ENCODE measurements around the gene FAM81B. TPM values are rescaled to one million over a fixed set of nuclear protein-coding genes. Genes with fewer than 3 reads are reported as not detected.

Gene FAM81B
- total RNA-seq, 1 donor from 2014 or later: 2.9 TPM

DNA sequence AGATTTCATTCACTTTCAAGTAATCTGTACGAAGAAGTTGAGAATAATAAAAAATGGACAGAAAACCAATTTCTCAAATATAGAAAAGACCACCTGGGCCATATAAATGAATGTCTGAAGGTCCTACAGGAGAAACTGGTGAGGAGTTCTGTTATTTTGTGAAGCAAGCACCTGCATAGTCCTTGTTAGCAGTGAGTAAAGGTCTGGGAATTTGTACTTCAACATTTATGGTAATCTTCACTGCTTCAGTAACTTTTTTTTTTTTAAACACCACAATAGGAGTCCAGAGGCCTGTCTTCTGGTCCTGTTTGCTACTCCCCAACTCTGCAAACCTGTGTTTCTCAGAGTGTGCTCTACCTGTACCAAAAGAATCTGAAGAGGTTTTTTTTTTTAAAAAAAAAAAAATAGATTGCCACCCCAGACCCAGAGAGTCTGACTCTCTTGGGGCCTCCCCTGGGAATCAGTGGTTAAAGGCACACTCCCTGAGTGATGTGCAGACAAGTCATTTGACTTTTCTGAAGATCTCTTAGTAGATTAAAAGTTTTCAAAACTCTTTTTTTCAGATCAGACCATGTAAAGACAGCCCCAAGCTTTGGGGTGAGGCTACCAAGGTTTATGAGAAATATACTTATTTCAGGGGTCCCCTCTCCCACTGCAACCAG lies 55.5 kb downstream of the FAM81B start:
- no peak for DNase-seq
- no peak for ATAC-seq
- intact Hi-C loops (cut with micrococcal nuclease): no loop called here

DNA sequence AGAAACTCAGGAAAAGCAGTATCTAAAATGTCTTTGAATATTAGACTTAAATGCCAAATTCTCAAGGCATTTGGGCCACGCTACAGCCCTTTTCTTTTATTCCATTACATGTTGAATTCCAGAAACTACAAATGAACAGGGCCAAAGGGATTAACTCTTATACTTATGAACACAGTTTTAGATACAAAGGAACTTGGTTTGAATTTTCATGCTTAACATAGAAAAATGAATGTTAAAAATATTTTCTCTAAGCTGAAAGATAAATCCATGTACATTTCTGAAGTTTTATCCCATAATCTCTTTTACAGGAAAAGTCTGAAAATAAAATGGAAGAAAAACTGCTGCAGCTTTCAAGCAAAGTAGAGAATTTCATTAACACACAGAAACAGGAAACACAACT lies 56.8 kb downstream of the FAM81B start:
- intact Hi-C loops (cut with micrococcal nuclease): no loop called here
- ATAC-seq (no peak), DNase-seq (no peak)

DNA sequence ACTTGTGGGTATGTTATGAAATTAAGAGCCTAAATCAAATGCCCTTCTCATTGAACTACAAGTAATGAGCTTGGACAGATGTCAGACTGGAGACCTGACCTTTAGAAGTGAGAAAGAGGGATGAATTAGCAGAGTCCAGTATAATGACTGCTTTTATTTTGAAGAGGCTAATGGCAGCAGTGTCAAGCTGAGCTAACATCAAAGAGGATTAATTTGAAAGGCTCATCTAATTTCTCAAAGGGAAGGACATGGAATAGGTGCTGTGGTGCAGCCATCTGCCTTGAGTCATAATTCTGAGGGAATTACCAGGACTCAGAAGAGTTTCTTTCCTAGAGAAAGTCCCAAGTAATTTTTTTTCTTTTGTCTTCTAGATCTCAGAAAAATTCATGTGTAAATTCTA lies 57.6 kb downstream of the FAM81B start:
- ATAC-seq (no peak), DNase-seq (no peak)
- intact Hi-C loops (cut with micrococcal nuclease): no loop called here

DNA sequence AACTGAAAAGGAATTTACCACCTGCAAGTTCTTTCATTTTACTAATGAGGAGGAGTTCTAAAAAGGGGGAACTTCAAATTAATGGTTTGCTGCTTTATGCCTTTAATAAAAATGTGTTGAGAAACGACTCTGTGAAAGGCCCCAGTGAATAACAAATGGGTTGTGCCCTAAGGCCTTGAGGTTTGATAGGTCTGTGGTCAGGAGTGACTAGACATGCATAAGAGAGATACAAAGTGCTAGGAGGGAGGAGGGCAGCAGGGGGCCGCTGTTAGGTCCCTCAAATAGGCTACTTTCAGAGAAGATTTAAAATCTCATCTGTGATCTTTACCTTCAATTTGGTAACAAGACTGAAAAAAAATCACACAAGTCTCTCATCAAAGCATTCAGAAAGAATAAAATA lies 58.3 kb downstream of the FAM81B start:
- intact Hi-C loops (cut with micrococcal nuclease): no loop called here

DNA sequence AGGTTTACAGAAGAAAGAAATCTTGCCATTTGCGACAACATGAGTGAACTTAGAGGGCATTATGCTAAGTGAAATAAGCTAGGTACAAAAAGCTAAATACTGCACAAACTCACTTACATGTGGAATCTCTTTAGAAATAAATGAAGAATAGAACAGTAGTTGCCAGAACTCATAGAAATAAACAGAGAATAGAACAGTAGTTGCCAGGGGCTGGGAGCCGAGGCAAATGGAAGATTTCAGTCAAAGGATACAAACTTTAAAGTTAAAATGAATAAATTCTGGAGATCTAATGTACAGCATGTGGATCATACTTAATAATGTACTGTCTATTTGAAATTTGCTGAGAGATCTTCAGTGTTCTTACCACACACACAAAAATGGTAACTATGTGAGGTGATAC lies 63.4 kb downstream of the FAM81B start:
- no peak for ATAC-seq
- intact Hi-C loops (cut with micrococcal nuclease): no loop called here
- no peak for DNase-seq

More for the DNA sequence above, 58.3 kb downstream of the FAM81B start:
- ATAC-seq (no peak), DNase-seq (no peak)

DNA sequence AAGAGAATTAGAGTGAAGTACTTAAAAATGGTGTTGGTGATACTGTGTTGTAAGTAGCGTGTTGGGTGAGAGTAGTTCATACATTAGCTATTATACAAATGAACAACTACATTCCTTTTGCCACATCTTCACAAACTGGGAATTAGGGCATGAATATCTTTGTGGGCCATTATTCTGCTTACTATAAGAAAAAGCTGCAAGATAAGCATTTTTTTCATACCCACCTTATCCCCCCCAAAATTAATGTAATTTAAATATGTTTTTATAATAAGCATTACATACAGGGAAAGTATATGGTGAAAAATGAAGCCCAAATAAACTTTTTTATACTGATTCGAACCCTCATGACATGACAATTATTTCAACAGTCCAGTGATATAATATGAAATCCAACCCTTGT lies 69.5 kb downstream of the FAM81B start:
- DNase-seq: no peak
- intact Hi-C loops (cut with micrococcal nuclease): no loop called here
- ATAC-seq: no peak

DNA sequence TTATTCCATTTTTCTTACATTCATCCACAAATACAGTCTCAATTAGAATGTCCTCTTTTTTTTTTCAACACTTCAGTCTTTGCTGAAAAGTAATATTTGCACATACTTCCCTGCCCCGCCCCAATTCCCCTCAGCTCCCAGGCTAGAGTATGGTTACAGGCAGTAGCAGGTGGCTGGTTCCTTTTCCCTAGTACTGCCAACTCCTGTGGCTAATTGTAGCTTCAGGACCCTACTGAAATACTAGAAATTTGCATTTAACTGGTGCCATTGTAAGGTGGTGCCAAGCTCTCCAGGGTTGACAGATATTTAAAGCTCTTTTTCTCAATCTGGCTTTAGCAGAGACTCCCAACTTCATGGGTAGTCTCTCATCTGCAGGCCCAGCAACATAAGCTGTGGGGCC lies 80.3 kb downstream of the FAM81B start:
- intact Hi-C loops (cut with micrococcal nuclease): no loop called here
- DNase-seq (no peak), ATAC-seq (no peak)

DNA sequence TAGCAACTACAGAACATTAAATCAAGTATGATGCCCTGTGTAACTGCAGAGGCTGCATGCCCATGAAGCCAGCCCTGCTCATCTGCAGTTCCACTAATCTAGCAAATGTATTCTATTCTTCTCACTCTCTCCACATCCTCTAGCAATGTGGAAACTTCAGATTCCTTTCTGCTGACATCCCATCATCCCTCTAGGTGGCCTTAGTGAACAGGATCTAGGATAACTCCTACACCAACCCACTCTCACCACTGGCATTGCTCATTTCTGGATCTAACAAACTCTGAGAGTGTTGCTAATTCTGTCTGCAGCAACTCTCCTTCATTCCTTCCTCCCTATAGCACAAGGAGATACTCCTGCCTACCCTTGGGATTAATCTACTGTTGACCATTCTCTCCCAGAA lies 80.8 kb downstream of the FAM81B start:
- DNase-seq: no peak
- ATAC-seq: no peak
- intact Hi-C loops (cut with micrococcal nuclease): no loop called here

DNA sequence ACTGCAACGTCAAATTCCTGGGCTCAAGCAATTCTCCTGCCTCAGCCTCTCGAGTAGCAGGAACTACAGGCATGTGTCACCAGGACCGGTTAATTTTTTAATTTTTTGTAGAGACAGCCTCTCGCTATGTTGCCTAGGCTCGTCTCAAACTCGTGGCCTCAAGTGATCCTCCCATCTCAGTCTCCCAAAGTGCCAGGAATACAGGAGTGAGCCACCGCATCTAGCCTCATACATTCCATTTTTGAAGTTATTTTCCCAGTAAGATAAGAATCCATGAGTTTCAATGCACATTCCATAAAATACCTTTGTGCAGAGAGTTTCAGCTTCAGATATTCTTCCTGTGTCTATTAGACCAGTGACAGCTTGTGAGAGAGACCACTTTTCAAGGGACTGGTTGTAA lies 93.3 kb downstream of the FAM81B start:
- intact Hi-C loops (cut with micrococcal nuclease): no loop called here
- DNase-seq (no peak), ATAC-seq (no peak)

DNA sequence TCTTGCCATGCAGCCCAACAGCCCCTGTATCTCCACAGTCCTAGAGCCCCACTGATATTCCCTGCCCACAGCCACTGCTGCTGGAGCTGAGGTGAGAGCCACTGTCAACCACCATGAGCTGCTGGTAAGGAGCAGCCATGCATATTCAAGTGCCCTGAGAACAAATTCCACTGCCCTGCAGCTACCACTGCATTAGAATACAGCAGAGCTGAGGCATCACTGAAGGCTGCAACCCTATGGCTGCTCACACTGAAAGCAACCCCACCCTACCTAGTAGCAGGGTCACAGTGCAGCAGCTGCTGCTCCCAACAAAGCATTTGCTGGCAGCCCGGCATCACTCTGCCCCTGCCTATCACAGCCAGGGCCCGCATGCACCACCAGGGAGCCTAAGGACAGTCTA lies 95.0 kb downstream of the FAM81B start:
- no peak for DNase-seq
- ATAC-seq: no peak
- intact Hi-C loops (cut with micrococcal nuclease): no loop called here

DNA sequence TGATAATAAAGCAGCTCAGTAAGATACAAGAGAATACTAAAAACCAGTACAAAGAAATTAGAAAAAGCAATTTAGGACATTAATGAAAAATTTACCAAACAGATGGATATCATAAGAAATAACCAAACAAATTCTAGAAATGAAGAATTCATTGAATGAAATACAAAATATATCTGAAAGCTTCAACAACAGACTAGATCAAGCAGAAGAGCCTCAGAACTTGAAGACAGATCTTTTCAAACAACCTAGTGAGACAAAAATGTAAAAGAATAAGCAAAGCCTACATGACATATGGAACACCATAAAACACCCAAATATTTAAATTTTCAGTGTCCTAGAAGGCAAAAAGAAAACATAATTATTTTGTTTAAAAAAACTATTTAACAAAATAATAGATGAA lies 96.7 kb downstream of the FAM81B start:
- DNase-seq (no peak), ATAC-seq (no peak)
- intact Hi-C loops (cut with micrococcal nuclease): no loop called here

Other genes with a start within 250 kb of the FAM81B start
- 6.4 TPM for gene MCTP1, start 106.3 kb upstream of the FAM81B start, total RNA-seq
- 68.3 TPM for gene SKIC3, start 163.6 kb downstream of the FAM81B start, total RNA-seq
- 4.6 TPM for gene ARSK, start 163.7 kb downstream of the FAM81B start, total RNA-seq
- not detected for gene GPR150, start 228.7 kb downstream of the FAM81B start, total RNA-seq

Measured in left ventricle myocardium superior (tissue), 1 donor.